B cell (primary cell): ENCODE data around the gene ACADS. TPM values are rescaled to one million over a fixed set of nuclear protein-coding genes. Genes with fewer than 3 reads are reported as not detected.

Experiments used
- ATAC-seq: fragments of 200-7000 bp; cut with Tn5 transposase; one replicate; pipeline ENCODE4 v1.10.0; 2021; ENCODE audit warnings: low read depth, mild to moderate bottlenecking, moderate number of reproducible peaks, moderate library complexity
- CTCF ChIA-PET: fragments of 350-600 bp; sonication (Branson Sonifier 250); formaldehyde crosslinking; loops from one replicate; lab custom pipeline; 2021; ENCODE audit warnings: antibody characterized with exemption, inconsistent platforms; lab: Charles Lee
- POLR2A ChIA-PET: fragments of 350-600 bp; sonication (Branson Sonifier 250); formaldehyde crosslinking; loops from one replicate; lab custom pipeline; 2021; ENCODE audit warnings: antibody characterized with exemption; lab: Charles Lee
- DNase-seq: peaks from one replicate; pipeline ENCODE4 v3.0.0; 2013
- H2AFZ ChIP-seq: 2 replicates; pipeline ENCODE4 v1.6.1; 2012; ENCODE audit warnings: mild to moderate bottlenecking, low read depth, low read length; ENCODE audit not compliant: insufficient read depth, poor library complexity, severe bottlenecking
- H3K27ac ChIP-seq, 2 donors: 1 replicate in 1 of 2; 2 replicates in 1 of 2; pipeline ENCODE4 v1.5.1; 2012 to 2013; ENCODE audit warnings: low read length in 2 of 2, mild to moderate bottlenecking in 2 of 2, moderate library complexity in 1 of 2
- H3K27me3 ChIP-seq, 4 experiments: fragments of 200-600 bp in 1 of 4; sonication (generic) in 1 of 4; replicated peaks in 1 of 4; 1 replicate in 2 of 4; 2 replicates in 2 of 4; pipeline versions ENCODE4 v1.6.1 to v1.7.0; 2013 to 2016; ENCODE audit warnings: low read length in 3 of 4, mild to moderate bottlenecking in 2 of 4, mixed read lengths in 1 of 4, moderate library complexity in 1 of 4; ENCODE audit not compliant: insufficient read depth in 4 of 4, control insufficient read depth in 3 of 4; ENCODE audit errors: control extremely low read depth in 1 of 4
- H3K36me3 ChIP-seq, 2 experiments: replicated peaks in 1 of 2; 1 replicate in 1 of 2; 2 replicates in 1 of 2; pipeline versions ENCODE4 v1.6.1 to v1.7.1; 2013; ENCODE audit warnings: low read length in 1 of 2; ENCODE audit not compliant: insufficient read depth in 2 of 2, control insufficient read depth in 1 of 2; ENCODE audit errors: control extremely low read depth in 1 of 2, extremely low read depth in 1 of 2
- H3K4me1 ChIP-seq, 2 donors: fragments of 200-600 bp in 1 of 2; sonication (generic) in 1 of 2; 1 replicate in 1 of 2; 2 replicates in 1 of 2; pipeline versions ENCODE4 v1.5.1 to v1.6.1; 2013 to 2017; ENCODE audit warnings: low read length in 2 of 2; ENCODE audit not compliant: control insufficient read depth in 2 of 2, insufficient read depth in 2 of 2
- H3K4me2 ChIP-seq: replicated peaks from 2 replicates; pipeline ENCODE3; 2012; ENCODE audit warnings: mild to moderate bottlenecking, low read depth, low read length; ENCODE audit not compliant: poor library complexity, severe bottlenecking
- H3K4me3 ChIP-seq, 5 experiments: fragments of 200-600 bp in 1 of 5; sonication (generic) in 1 of 5; 1 replicate in 3 of 5; 2 replicates in 2 of 5; pipeline versions ENCODE4 v1.5.1 to v1.7.0; 2011 to 2016; ENCODE audit warnings: low read length in 4 of 5, mild to moderate bottlenecking in 4 of 5, low read depth in 2 of 5, control low read depth in 1 of 5, moderate library complexity in 1 of 5; ENCODE audit not compliant: insufficient read depth in 1 of 5; ENCODE audit errors: control extremely low read depth in 1 of 5, extremely low read depth in 1 of 5
- H3K79me2 ChIP-seq: fragments of 200-600 bp; sonication (generic); one replicate; pipeline ENCODE4 v1.6.0; 2016; ENCODE audit warnings: low read length; ENCODE audit not compliant: control insufficient read depth, insufficient read depth
- H3K9ac ChIP-seq: fragments of 200-600 bp; sonication (generic); 2 replicates; pipeline ENCODE4 v1.6.1; 2017; ENCODE audit warnings: mild to moderate bottlenecking, low read length, moderate library complexity
- H3K9me3 ChIP-seq, 3 donors: one replicate each; pipeline versions ENCODE4 v1.6.1 to v1.7.1; 2013; ENCODE audit warnings: low read length in 2 of 3; ENCODE audit not compliant: control insufficient read depth in 2 of 3, insufficient read depth in 1 of 3; ENCODE audit errors: control extremely low read depth in 1 of 3
- H4K20me1 ChIP-seq: 2 replicates; pipeline ENCODE4 v1.6.0; 2012; ENCODE audit warnings: mild to moderate bottlenecking, low read length; ENCODE audit not compliant: insufficient read depth, control insufficient read depth, poor library complexity, severe bottlenecking
- H3K27ac Mint-ChIP-seq: one replicate; pipeline ENCODE4 v1.8.0; 2021; ENCODE audit warnings: mixed read lengths
- H3K27me3 Mint-ChIP-seq: one replicate; pipeline ENCODE4 v1.8.0; 2021; ENCODE audit warnings: mixed read lengths
- H3K4me1 Mint-ChIP-seq: one replicate; pipeline ENCODE4 v1.8.0; 2021; ENCODE audit warnings: mixed read lengths
- H3K4me3 Mint-ChIP-seq: one replicate; pipeline ENCODE4 v1.8.0; 2021; ENCODE audit warnings: mixed read lengths
- H3K9me3 Mint-ChIP-seq: one replicate; pipeline ENCODE4 v1.8.0; 2022; ENCODE audit warnings: mixed read lengths; ENCODE audit not compliant: insufficient read depth
- CTCF ChIP-seq: fragments of 200-600 bp; IDR thresholded peaks from one replicate; pipeline ENCODE4 v1.8.0; 2022; ENCODE audit warnings: antibody characterized with exemption, mild to moderate bottlenecking
- EZH2 ChIP-seq: IDR thresholded peaks from 2 replicates; pipeline ENCODE4 v1.6.1; 2012; ENCODE audit warnings: borderline replicate concordance, low read depth, mild to moderate bottlenecking, moderate library complexity, low read length; ENCODE audit not compliant: insufficient read depth, poor library complexity, severe bottlenecking
- WGBS: methylation state at CpG from one replicate; pipeline ENCODE4 v1.1.5; 2013; ENCODE audit warnings: missing lambda C conversion rate; ENCODE audit not compliant: insufficient coverage; 5-methylcytosine and 5-hydroxymethylcytosine counted together
- intact Hi-C: fragments of 100-400 bp; cut with micrococcal nuclease; formaldehyde crosslinking; loops from one replicate; pipeline ENCODE4 v1.10.0; 2022
- polyA plus RNA-seq: library from polyadenylated mRNA; depleted of rRNA; stranded (reverse); fragments of >200 nt; gene quantifications from 2 replicates; pipeline ENCODE4 v1.2.3, GENCODE V29; 2012
- total RNA-seq, 2 donors: library from RNA; stranded (reverse); fragments of 120-200 nt in 1 of 2; gene quantifications; 1 replicate in 1 of 2; 2 replicates in 1 of 2; pipeline versions ENCODE4 v1.2.3 to v1.2.4, GENCODE V29; 2013 to 2022

The ACADS gene
- total and polyA plus RNA-seq, 2 donors (not counting 1 experiment from before 2014, with no cell fraction given) = 6.8 to 10.0 TPM

- Mint-ChIP-seq H3K9me3 (no peaks in the 10 kb centered on the region), H3K27me3 (no peaks in the 10 kb centered on the region), H3K27ac (no peak overlapping the region), H3K4me1 (peaks cover 24% of the 10 kb centered on the region), H3K4me3 (no peak overlapping the region)
- ChIA-PET CTCF (interaction anchor here (1.1 to 9.8 kb wide), 3 partner anchors 55 to 130 kb away, joined by 5 to 172 read pairs (median 5); no protein-coding TSS in a partner anchor), POLR2A (no interaction called here)
- no peak overlapping the region for H3K9ac ChIP-seq
- H4K20me1 ChIP-seq = no peaks in the 10 kb centered on the region
- H3K4me2 ChIP-seq = no peak overlapping the region
- H3K27ac ChIP-seq = no peak overlapping the region
- H2AFZ ChIP-seq = no peak overlapping the region
- H3K4me3 ChIP-seq = no peak overlapping the region
- no peaks in the 10 kb centered on the region for H3K9me3 ChIP-seq
- 96% methylated on average over 2 of the region's 6 CpGs for WGBS
- H3K27me3 ChIP-seq = no peaks in the 10 kb centered on the region
- TF ChIP-seq CTCF (no peak), EZH2 (no peak)
- H3K79me2 ChIP-seq = peaks cover 9% of the 10 kb centered on the region
- H3K4me1 ChIP-seq = peaks cover 17 to 26% of the 10 kb centered on the region in 2 donors
- intact Hi-C loops = loop anchor here (5.0 kb wide), 2 partner anchors 45 to 190 kb away; partner anchors contain the start of gene SPPL3
- no peak for ATAC-seq
- peaks cover 2 to 23% of the 10 kb centered on the region in 2 experiments for H3K36me3 ChIP-seq
- no peak for DNase-seq
Measured at GRCh38 chr12:120712610-120713009, 13.0 kb upstream of the ACADS start.

GRCh38 chr12:120713861-120714482 lies 11.7 kb upstream of the ACADS start:
- no peak overlapping the region for H3K4me3 ChIP-seq
- Mint-ChIP-seq H3K4me1 (peaks cover 24% of the 10 kb centered on the region), H3K27me3 (no peaks in the 10 kb centered on the region), H3K27ac (peak overlapping the region; percentile 34), H3K9me3 (no peaks in the 10 kb centered on the region), H3K4me3 (peak overlapping the region; percentile 42)
- TF ChIP-seq EZH2 = no peak
- TF ChIP-seq CTCF = peak; percentile 88
- H3K27ac ChIP-seq = no peak overlapping the region
- H3K36me3 ChIP-seq = peaks cover 3 to 32% of the 10 kb centered on the region in 2 experiments
- no peaks in the 10 kb centered on the region for H4K20me1 ChIP-seq
- H3K9me3 ChIP-seq = no peaks in the 10 kb centered on the region
- CTCF ChIA-PET = interaction anchor here (0.7 to 9.8 kb wide), 12 partner anchors 11 to 258 kb away, joined by 3 to 172 read pairs (median 4); partner anchors contain the start of gene ACADS
- peaks cover 17 to 26% of the 10 kb centered on the region in 2 donors for H3K4me1 ChIP-seq
- DNase-seq (peak; percentile 85), ATAC-seq (peak; percentile 45)
- intact Hi-C loops = loop anchor here (1.0 to 5.0 kb wide), 5 partner anchors 11 to 188 kb away; partner anchors contain the start of genes ACADS and SPPL3
- POLR2A ChIA-PET = no interaction called here
- no peak overlapping the region for H3K9ac ChIP-seq
- peaks cover 9% of the 10 kb centered on the region for H3K79me2 ChIP-seq
- WGBS = 33% methylated on average over 3 of the region's 4 CpGs
- no peak overlapping the region for H3K4me2 ChIP-seq
- H2AFZ ChIP-seq = no peak overlapping the region
- H3K27me3 ChIP-seq = no peaks in the 10 kb centered on the region
